ENCODE results near the gene GRIK1.

Gene GRIK1

GRCh38 chr21:29660047-29660720, 279.6 kb downstream of the GRIK1 start:
- DNase-seq, result no peak

GRCh38 chr21:29658934-29659203, 280.9 kb downstream of the GRIK1 start:
- no peak for DNase-seq

GRCh38 chr21:29658177-29658933, 281.4 kb downstream of the GRIK1 start:
- no peak for DNase-seq

- DNase-seq, result no peak
Observed at GRCh38 chr21:29657240-29657989, 282.4 kb downstream of the GRIK1 start.

GRCh38 chr21:29656504-29657239, 283.1 kb downstream of the GRIK1 start:
- no peak for DNase-seq

DNA sequence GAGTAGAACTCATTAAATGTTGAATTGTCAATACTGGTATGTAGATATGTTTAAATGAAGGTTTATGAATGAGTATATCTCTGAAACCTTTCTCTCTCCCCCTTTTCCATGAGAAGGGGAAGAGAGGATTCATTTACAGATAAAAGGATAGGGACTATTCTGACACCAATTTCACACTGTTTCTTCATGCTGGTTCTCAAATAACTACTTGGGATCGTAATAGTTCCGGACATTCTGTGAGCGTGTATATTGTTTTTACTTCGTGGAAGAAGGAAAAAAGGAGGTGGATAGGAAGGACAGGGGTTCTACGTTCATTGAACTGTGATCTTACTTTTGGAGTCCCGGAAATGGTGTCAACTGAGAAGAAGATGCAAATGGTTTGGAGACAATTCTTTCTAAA, 284.2 kb downstream of the GRIK1 start:
- DNase-seq, result no peak

GRCh38 chr21:29654855-29655254, 284.9 kb downstream of the GRIK1 start:
- DNase-seq, result no peak

DNA sequence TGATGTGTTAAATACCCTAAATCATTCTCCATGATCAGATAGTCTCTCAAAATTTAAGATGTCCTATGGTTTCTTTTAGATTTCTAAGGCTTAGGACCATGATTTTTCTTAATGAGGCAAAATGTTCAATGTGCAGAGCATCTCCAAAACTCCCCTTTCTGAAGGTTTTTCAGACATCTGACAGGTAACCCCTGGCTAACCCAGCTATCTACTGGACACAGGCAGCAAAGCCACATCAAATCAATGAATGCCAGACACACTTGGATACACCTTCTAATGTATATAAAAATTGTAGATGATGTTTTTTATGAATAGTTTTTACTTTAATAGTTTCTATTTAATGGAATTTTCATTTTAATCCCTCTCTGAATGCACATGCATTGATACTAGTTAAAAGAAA, 285.6 kb downstream of the GRIK1 start:
- DNase-seq, result no peak

GRCh38 chr21:29650523-29651022, 289.2 kb downstream of the GRIK1 start:
- no peak for DNase-seq

GRCh38 chr21:29649406-29649814, 290.4 kb downstream of the GRIK1 start:
- DNase-seq, result no peak

- DNase-seq, result no peak
Observed at GRCh38 chr21:29648710-29649240, 291.0 kb downstream of the GRIK1 start.

DNA sequence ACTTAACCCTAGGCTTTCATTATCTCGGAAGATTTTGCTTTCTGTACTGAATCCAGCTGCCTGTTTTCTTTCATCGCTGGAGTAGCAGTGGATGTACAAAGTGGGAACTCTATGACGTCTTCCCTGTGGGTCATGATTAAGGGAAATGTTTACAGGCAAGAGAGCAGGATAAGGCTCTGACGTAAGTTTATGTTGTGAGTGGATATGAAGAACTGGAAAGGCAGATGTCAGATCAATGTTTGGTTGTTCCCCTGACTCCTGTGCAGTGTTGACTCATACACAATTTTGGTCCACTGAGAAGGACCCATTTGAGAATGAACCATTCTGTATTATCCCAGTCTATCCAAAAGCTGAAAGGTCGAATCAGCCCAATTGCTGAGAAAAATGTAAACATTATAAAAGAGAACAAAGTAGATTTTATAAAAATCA, 292.4 kb downstream of the GRIK1 start:
- DNase-seq, result no peak

DNA sequence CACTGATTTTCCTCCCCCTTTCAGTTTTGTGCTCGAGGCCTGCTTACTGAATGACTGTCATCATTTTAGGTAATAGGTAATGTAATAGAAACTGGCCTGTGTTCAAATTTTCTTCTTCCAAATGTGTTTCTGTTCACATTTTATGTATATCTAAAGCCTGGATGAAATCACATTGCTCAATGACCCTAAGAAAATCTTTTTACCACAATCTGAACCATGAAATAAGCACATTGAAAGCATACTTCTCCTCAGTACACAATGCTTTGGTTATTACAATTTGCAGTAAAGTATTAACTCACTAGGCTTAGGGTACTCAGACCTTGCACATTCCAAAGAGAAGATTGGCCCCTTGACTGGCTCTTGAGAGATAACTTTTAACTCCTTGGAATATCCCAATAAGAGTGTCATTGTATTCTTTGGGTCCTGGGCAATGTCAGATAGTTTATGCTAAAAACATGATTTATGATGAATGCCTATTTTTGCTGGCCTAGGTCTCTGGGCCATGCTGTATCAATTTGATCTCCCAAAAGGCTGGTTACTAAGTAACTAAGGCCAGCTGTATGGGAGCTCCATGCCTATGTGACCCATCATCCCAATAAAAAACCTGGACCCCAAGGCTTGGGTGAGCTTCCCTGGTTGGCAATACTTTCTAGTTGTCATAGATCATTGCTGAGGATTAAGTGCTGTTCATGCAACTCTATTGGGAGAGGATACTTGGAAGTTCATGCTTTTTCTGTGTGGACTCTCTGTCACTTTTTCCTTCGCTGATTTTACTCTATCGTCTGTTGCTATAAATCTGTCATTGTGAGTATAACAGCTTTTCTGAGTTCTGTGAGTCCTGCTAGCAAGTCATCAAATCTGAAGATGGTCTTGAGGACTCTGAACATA, 293.9 kb downstream of the GRIK1 start:
- DNase-seq, result no peak

- DNase-seq, result no peak
Observed at GRCh38 chr21:29643289-29643688, 296.5 kb downstream of the GRIK1 start.

DNA sequence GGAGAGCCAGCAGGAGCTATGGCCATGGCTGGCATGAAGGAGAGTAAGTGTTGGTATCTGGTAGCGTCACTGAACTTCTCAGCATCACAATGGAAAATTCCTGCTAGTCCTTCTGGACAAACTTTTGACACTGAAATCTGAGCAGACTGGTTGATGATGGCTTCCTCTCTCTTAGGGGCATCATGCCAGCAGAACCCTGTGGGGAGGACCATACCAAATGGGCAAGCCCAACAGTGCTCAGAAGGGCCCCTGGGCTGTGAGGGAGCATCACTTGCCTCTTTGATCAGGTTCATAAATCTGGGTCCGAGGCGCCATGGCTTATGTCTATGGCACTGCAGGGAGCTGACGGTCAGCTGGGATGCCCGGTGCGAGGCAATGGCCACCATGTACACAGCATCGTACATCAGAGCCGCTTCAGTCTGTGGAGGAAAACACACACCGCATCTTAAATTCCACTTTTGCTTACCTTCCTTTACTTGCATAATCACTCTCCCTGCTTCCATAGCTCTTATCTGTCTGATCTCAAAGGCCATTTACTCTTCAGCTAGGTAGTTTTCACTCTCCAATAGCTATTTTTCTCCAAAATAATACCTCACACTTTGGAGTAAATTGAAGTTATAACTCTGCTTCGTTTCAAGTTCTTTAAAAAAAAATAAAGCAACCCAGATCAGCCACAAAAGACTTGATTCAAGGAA, 297.1 kb downstream of the GRIK1 start:
- DNase-seq, result no peak

GRCh38 chr21:29641635-29642550, 297.9 kb downstream of the GRIK1 start:
- DNase-seq, result no peak

- DNase-seq, result no peak
Observed at GRCh38 chr21:29641001-29641634, 298.7 kb downstream of the GRIK1 start.

DNA sequence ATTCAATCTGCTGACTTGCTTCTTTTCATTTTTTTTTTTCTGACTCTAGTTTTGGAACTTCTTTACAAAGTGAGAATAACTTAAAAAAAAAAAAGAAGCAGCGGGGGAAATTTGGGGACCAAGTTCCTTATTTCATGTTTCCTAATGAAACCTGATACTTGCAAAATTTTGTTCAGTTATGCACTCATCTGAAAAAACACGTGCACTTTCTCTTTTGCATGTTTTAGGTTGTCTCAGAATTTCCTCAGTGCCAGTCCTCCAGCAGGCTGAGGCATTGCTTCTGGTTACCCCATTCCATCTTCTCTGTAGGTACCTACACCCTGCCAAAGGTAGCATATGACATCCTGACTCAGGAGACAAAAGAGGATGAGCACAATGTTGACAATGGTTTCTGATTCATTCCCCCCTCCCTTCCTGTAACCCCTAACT, 299.7 kb downstream of the GRIK1 start:
- DNase-seq, result no peak

DNA sequence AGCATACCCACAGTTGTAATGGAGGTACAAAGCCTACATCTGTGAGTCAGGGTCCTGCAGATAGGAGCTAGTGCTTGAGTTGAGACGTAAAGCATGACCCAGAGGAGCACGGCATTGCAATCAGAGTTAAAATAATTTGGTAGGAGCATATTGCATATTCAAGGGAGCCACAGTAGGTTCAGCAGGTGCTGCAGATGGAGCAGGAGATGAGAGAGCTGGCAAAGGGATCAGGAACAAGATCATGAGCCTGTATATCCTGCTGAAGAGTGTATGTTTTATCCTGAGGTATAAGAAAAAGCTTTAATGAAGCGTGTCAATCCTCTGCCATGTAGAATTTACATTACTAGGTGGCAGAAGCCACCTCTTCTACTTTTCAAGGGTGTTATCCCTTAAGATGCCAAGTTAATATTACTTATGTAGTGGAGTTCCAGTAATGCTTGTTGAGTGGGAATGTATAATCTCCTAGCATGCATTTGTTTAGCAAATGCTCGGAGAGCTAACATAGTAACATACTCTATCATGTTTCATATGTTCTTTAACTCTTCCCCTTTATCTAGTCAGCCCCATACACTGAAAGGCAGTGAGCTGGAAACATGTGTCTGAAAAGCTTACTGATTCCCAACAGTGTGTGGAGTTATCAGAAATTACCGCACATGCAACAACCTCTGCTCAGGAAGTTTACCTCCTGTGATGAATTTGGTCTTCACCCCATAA, 300.3 kb downstream of the GRIK1 start:
- DNase-seq, result no peak
